ENCODE results near the gene ETV3.

Gene ETV3

GRCh38 chr1:157084720-157085119 lies 53.5 kb downstream of the ETV3 start:
- Histone ChIP-seq H3K36me3 (ENCODE audit: control insufficient read depth in 1 of 2, insufficient read depth in 2 of 2, low read length in 2 of 2) (no peaks in the 10 kb centered on the region), H3K27me3 (ENCODE audit: control insufficient read depth in 1 of 2, insufficient read depth in 2 of 2, low read length in 2 of 2) (no peaks in the 10 kb centered on the region), H3K27ac (ENCODE audit: low read depth, low read length) (no peak overlapping the region), H3K9ac (ENCODE audit: low read depth in 1 of 2, low read length in 2 of 2) (no peak overlapping the region), H3K4me1 (ENCODE audit: control insufficient read depth in 1 of 2, insufficient read depth in 2 of 2, low read length in 2 of 2) (no peaks in the 10 kb centered on the region), H3K9me3 (ENCODE audit: control insufficient read depth in 1 of 2, low read length in 2 of 2) (no peaks in the 10 kb centered on the region), H3K4me3 (ENCODE audit: low read depth in 1 of 2, low read length in 2 of 2) (no peak overlapping the region)

GRCh38 chr1:157081707-157082106 lies 56.5 kb downstream of the ETV3 start:
- Histone ChIP-seq H3K9ac (ENCODE audit: low read depth in 1 of 2, low read length in 2 of 2) (no peak overlapping the region), H3K4me3 (ENCODE audit: low read depth in 1 of 2, low read length in 2 of 2) (no peak overlapping the region), H3K36me3 (ENCODE audit: control insufficient read depth in 1 of 2, insufficient read depth in 2 of 2, low read length in 2 of 2) (no peaks in the 10 kb centered on the region), H3K27ac (ENCODE audit: low read depth, low read length) (no peak overlapping the region), H3K9me3 (ENCODE audit: control insufficient read depth in 1 of 2, low read length in 2 of 2) (no peaks in the 10 kb centered on the region), H3K4me1 (ENCODE audit: control insufficient read depth in 1 of 2, insufficient read depth in 2 of 2, low read length in 2 of 2) (no peaks in the 10 kb centered on the region), H3K27me3 (ENCODE audit: control insufficient read depth in 1 of 2, insufficient read depth in 2 of 2, low read length in 2 of 2) (no peaks in the 10 kb centered on the region)

GRCh38 chr1:157080714-157081113 lies 57.5 kb downstream of the ETV3 start:
- no peak overlapping the region for H3K27ac ChIP-seq (ENCODE audit: low read depth, low read length)
- no peaks in the 10 kb centered on the region for H3K27me3 ChIP-seq (ENCODE audit: control insufficient read depth in 1 of 2, insufficient read depth in 2 of 2, low read length in 2 of 2)
- H3K9me3 ChIP-seq (ENCODE audit: control insufficient read depth in 1 of 2, low read length in 2 of 2): no peaks in the 10 kb centered on the region
- H3K36me3 ChIP-seq (ENCODE audit: control insufficient read depth in 1 of 2, insufficient read depth in 2 of 2, low read length in 2 of 2): no peaks in the 10 kb centered on the region
- H3K4me1 ChIP-seq (ENCODE audit: control insufficient read depth in 1 of 2, insufficient read depth in 2 of 2, low read length in 2 of 2): no peaks in the 10 kb centered on the region
- H3K9ac ChIP-seq (ENCODE audit: low read depth in 1 of 2, low read length in 2 of 2): no peak overlapping the region
- no peak overlapping the region for H3K4me3 ChIP-seq (ENCODE audit: low read depth in 1 of 2, low read length in 2 of 2)

GRCh38 chr1:157077394-157077793 lies 60.8 kb downstream of the ETV3 start:
- no peak overlapping the region for H3K9ac ChIP-seq (ENCODE audit: low read depth in 1 of 2, low read length in 2 of 2)
- H3K4me3 ChIP-seq (ENCODE audit: low read depth in 1 of 2, low read length in 2 of 2): no peak overlapping the region
- no peak overlapping the region for H3K27ac ChIP-seq (ENCODE audit: low read depth, low read length)
- no peaks in the 10 kb centered on the region for H3K9me3 ChIP-seq (ENCODE audit: control insufficient read depth in 1 of 2, low read length in 2 of 2)
- no peaks in the 10 kb centered on the region for H3K36me3 ChIP-seq (ENCODE audit: control insufficient read depth in 1 of 2, insufficient read depth in 2 of 2, low read length in 2 of 2)
- H3K4me1 ChIP-seq (ENCODE audit: control insufficient read depth in 1 of 2, insufficient read depth in 2 of 2, low read length in 2 of 2): peaks cover 0 to 7% of the 10 kb centered on the region in 2 donors
- H3K27me3 ChIP-seq (ENCODE audit: control insufficient read depth in 1 of 2, insufficient read depth in 2 of 2, low read length in 2 of 2): peaks cover 0 to 5% of the 10 kb centered on the region in 2 donors

- Histone ChIP-seq H3K36me3 (ENCODE audit: control insufficient read depth in 1 of 2, insufficient read depth in 2 of 2, low read length in 2 of 2) (no peaks in the 10 kb centered on the region), H3K27ac (ENCODE audit: low read depth, low read length) (no peak overlapping the region), H3K4me1 (ENCODE audit: control insufficient read depth in 1 of 2, insufficient read depth in 2 of 2, low read length in 2 of 2) (peaks cover 0 to 7% of the 10 kb centered on the region in 2 donors), H3K9ac (ENCODE audit: low read depth in 1 of 2, low read length in 2 of 2) (no peak overlapping the region), H3K4me3 (ENCODE audit: low read depth in 1 of 2, low read length in 2 of 2) (peak overlapping the region in 1 of 2 donors; percentile 51), H3K27me3 (ENCODE audit: control insufficient read depth in 1 of 2, insufficient read depth in 2 of 2, low read length in 2 of 2) (peaks cover 4 to 5% of the 10 kb centered on the region in 2 donors), H3K9me3 (ENCODE audit: control insufficient read depth in 1 of 2, low read length in 2 of 2) (no peaks in the 10 kb centered on the region)
Observed at GRCh38 chr1:157073944-157074685, 64.1 kb downstream of the ETV3 start.

Measured in duodenal mucosa (tissue), 2 donors.